Transverse colon (tissue), 3 donors: ENCODE measurements around the gene CCL11.
A peak's percentile ranks its signal among the peaks of the same experiment; 100 is the strongest.

Experiments used
- EP300 ChIP-seq: sonication (generic); formaldehyde crosslinking; IDR thresholded peaks from one replicate; pipeline ENCODE4 v1.6.1; 2017; ENCODE audit warnings: antibody characterized with exemption, low read depth
- POLR2A ChIP-seq: fragments of 450-650 bp; IDR thresholded peaks from one replicate; pipeline ENCODE4 v1.6.1; 2016; ENCODE audit warnings: antibody characterized with exemption, mild to moderate bottlenecking, moderate library complexity
- TF ChIP-seq, protein P1 (sequence below), 5 experiments: fragments of 200-600 bp in 3 of 5; fragments of 450-650 bp in 2 of 5; sonication (generic) in 3 of 5; IDR thresholded peaks; 1 replicate in 2 of 5; 2 replicates in 3 of 5; pipeline ENCODE4 v1.5.1; 2016 to 2017; ENCODE audit warnings: antibody characterized with exemption in 5 of 5, inconsistent platforms in 3 of 5, mild to moderate bottlenecking in 2 of 5, moderate library complexity in 1 of 5

DNA sequence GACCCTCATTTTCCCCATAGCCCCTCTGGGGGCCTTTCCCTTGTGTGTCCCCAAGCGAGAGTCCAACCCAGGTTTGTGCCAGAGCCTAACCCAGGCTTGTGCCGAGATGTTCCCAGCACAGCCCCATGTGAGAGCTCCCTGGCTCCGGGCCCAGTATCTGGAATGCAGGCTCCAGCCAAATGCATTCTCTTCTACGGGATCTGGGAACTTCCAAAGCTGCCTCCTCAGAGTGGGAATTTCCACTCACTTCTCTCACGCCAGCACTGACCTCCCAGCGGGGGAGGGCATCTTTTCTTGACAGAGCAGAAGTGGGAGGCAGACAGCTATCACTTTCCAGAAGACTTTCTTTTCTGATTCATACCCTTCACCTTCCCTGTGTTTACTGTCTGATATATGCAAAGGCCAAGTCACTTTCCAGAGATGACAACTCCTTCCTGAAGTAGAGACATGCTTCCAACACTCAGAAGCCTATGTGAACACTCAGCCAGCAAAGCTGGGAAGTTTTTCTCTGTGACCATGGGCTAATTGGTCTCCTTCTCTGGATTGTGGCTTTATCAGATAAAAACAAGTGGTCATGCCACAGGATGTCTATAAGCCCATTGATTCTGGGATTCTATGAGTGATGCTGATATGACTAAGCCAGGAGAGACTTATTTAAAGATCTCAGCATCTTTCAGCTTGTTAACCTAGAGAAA, 33.0 kb upstream of the CCL11 start:
- TF ChIP-seq EP300 (peak; percentile 63), POLR2A (no peak)
- TF ChIP-seq, protein P1, sequence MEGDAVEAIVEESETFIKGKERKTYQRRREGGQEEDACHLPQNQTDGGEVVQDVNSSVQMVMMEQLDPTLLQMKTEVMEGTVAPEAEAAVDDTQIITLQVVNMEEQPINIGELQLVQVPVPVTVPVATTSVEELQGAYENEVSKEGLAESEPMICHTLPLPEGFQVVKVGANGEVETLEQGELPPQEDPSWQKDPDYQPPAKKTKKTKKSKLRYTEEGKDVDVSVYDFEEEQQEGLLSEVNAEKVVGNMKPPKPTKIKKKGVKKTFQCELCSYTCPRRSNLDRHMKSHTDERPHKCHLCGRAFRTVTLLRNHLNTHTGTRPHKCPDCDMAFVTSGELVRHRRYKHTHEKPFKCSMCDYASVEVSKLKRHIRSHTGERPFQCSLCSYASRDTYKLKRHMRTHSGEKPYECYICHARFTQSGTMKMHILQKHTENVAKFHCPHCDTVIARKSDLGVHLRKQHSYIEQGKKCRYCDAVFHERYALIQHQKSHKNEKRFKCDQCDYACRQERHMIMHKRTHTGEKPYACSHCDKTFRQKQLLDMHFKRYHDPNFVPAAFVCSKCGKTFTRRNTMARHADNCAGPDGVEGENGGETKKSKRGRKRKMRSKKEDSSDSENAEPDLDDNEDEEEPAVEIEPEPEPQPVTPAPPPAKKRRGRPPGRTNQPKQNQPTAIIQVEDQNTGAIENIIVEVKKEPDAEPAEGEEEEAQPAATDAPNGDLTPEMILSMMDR (IDR thresholded peaks at IDR 0.05) = no peak
